ENCODE results near the gene PPIF.

DNA sequence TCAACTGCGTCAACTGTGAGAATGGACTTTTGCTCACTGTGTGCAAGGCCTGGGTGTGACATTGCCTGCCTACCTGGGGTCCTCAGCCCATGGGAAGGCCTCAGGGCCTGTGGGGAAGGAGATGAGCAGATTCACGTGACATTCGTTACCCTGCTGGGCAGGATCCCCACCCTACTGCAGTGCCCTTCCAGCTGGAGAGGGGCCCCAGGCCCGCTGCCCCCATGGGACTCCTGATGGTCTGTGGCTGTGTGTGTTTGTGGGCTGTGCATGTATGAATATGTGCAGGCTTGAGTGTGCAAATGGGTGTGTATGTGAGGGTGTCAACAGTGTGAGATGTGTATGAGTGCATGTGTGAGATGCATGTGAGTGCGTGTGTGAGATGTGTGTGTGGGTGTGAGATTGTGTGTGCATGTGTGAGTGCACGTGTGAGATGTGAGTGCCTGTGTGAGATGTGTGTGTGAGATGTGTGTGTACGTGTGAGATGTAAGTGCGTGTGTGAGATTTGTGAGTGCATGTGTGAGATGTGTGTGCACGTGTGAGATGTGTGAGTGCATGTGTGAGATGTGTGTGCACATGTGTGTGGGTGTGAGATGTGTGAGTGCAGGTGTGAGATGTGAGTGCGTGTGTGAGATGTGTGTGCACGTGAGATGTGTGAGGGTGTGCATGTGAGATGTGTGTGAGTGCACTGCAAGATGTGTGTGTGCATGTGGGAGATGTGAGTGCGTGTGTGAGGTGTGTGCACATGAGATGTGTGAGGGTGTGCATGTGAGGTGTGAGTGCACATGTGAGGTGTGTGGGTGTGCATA, 29.7 kb downstream of the PPIF start:
- TF ChIP-seq, protein P1, sequence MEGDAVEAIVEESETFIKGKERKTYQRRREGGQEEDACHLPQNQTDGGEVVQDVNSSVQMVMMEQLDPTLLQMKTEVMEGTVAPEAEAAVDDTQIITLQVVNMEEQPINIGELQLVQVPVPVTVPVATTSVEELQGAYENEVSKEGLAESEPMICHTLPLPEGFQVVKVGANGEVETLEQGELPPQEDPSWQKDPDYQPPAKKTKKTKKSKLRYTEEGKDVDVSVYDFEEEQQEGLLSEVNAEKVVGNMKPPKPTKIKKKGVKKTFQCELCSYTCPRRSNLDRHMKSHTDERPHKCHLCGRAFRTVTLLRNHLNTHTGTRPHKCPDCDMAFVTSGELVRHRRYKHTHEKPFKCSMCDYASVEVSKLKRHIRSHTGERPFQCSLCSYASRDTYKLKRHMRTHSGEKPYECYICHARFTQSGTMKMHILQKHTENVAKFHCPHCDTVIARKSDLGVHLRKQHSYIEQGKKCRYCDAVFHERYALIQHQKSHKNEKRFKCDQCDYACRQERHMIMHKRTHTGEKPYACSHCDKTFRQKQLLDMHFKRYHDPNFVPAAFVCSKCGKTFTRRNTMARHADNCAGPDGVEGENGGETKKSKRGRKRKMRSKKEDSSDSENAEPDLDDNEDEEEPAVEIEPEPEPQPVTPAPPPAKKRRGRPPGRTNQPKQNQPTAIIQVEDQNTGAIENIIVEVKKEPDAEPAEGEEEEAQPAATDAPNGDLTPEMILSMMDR (IDR thresholded peaks at IDR 0.05): no peak
- no peak for TF ChIP-seq POLR2A (IDR thresholded peaks at IDR 0.05)
